ENCODE data around the gene PRCC.

The PRCC gene

DNA sequence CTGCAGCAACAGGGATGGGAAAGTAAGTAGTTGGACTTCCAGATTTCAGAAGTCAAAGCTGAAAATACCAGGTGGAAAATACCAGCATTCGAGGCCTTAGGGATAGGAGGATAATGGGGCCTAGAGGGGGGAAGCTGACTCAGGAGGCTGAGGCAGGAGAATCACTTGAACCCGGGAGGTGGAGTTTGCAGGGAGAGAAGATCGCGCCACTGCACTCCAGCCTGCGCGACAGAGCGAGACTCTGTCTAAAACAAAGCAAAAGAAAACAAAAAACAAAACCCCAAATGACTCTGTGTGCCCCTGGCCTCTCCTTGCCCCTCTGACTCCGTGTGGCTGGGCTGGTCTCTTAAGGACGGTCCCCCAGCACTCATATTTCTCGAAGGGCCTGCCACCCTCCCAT is 46.0 kb downstream of the PRCC start:
- no peak for DNase-seq (ENCODE audit: low read depth, low spot score)

DNA sequence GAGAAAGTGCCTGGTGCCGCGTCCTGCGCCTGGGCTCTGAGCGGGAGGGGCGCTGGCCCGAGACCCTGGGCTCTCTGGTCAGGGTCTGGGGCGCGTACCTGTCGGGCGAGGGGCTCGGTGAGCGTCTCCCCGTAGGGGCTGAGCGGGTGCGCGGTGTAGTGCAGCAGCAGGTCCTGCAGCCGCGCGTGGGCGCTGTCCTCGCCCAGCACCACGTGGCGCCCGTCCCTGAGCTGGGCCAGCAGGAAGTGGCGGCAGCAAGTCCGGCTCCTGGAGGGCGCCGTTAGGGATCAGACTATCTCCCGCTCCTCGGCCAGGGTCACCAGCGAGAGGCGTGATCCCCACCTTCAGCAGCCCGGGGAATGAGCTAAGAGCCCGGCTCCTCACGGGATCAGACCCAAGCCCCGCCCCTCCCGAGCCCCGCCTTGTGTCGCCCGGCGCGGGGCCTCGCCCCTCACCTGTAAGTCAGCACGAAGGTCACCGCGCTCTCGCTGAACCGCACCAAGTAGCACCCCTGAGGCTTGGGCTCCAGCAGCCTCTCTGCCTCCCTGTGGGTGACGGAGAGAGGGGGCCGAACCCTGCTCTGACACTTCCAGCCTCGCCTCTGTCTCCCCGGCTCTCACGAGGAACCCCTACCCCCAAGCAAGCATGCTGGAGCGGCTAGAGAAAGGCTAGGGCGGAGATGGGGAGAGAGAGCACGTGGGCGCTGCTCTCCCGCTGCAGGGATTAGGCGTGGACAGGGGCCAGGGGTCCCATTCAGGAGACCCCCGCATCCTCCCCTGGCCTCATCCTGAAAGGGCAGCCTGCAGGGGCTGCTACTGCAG is 46.6 kb downstream of the PRCC start:
- DNase-seq (ENCODE audit: low read depth, low spot score), result peak; percentile 75

DNA sequence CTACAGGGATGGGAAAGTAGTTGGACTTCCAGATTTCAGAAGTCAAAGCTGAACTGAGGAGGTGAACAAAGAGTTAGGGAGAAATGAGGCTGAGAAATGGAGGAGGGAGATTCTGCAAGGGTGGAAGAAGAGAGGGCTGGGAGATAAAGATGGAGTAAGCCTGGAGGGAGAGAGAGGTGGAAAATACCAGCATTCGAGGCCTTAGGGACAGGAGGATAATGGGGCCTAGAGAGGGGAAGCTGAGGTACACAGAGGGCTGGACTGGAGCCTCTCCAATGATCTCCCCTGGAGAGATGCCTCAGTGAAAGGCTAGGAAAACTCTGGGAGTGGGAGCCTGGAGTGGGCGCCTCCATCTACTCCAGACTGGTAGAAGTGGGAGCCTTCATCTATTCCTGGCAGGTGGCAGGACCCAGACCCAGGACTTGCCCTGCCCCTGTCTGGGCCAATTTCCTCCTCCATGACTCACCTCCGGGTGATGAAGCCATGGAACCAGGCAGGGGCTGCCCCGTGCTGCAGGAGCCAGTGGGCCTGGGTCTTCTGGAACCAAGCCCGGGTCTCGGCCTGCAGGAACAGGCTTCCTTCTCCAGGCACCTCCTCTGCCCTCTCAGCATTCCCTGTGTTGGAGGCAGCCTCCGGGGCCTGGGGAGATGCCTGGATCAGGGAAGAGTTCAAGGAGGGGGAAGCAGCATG is 47.4 kb downstream of the PRCC start:
- no peak for DNase-seq (ENCODE audit: low read depth, low spot score)

DNA sequence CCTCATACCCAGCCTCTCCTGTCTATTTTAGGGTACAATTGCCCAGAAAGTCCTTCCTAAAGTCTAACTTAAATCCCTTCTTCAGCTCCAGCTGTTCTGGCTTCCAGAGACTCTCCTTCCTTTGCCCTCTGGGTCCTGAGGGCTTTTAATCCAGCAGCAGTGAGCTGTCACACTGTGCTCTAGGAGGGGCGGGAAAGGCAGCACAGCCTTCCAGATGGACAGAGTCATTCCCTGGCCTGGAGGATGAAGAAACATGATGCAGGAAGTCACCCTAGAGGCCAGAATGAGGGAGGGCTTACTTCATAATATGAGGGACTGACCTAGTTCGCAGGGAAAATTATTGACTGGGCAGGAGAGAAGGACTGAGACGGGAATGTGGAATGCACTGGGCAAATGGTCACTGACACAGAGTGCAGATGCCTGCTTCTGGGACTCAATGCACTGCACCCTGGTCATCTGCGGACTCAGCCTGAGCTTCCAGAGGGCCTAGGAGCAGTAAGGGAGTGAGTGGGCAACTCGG is 48.0 kb downstream of the PRCC start:
- no peak for DNase-seq (ENCODE audit: low read depth, low spot score)

DNA sequence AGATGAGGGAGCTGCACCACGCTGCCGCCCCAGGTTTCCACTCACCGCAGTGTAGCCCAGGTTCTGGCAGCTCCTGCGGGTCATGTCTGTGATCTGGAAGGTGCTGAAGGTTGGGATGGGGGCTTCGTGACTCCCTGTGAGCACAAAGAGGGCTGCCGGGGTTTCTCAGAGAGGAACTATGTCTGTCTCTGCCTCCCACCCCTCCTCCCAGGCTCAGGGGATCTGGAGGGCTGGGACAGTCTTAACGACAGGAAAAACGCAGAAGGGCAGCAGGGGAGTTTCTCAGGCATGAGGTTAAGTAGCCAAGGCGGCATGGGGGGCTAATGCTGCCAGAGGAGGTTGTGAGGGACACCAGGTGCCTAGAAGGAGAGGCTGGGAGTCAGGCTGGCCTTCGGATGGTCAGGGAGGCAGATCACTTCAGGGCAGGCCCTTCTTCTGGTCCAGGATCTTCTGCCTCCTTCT is 48.7 kb downstream of the PRCC start:
- DNase-seq (ENCODE audit: low read depth, low spot score), result no peak

DNA sequence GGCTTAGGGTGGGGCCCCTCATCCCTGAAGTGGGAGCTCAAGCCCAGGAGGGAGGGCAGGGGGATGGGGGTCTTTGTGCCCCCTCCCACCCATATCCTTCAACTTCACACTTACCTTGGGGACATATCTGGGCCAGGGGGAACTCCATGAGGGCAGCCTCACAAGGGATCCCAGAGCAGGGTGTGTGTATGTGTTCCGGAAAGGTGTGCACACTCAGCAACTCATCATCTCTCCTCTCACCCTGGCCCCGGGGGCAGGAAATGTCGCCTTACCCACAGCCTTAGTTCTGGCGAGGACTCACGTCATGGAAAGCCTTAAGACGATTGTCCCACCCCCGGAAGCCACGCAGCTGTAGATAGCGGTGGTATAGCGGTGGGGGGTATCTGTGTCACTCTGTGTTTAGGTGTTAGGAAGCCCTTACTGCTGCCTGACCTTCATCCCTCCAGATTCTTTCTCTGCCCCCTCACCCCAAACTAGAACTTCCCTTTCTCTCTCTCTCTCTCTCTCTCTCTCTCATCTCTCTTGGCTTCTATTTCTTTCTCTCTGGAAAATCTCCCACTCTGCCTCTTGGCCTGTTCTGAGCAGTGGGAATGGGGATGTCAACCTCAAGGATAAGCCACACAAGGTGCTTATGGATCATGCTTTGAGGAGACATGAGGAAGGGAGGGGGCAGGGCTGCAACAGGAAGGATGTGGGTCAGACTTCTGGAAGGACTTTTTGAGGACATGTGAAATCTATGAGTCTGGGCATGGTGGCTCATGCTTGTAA is 49.4 kb downstream of the PRCC start, which contains the start of gene SH2D2A:
Gene SH2D2A (minus strand): TSS at position 288 of the 768 bp plus-strand sequence. CDS start 140 bp downstream, at position 148.
- no peak for DNase-seq (ENCODE audit: low read depth, low spot score)

DNA sequence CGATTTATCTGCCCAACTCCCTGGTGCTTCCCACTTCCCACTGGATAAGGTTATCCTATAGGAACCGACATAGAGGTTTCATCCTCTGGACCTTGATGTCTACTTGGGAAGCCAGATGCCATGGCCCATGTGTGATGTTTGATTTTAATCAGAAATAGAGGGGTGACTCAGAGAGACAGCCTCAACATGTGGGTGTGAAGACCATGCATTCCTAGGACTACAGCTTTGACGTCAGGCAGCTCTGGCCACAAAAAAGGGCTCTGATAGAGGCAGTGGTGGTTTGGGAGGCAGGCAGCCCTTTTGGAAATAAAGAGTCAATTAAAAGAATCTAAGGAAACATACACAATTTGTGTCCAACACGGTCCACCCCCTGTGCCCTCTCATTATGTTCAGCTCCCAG is 54.5 kb downstream of the PRCC start:
- peak; percentile 50 for DNase-seq (ENCODE audit: low read depth, low spot score)

DNA sequence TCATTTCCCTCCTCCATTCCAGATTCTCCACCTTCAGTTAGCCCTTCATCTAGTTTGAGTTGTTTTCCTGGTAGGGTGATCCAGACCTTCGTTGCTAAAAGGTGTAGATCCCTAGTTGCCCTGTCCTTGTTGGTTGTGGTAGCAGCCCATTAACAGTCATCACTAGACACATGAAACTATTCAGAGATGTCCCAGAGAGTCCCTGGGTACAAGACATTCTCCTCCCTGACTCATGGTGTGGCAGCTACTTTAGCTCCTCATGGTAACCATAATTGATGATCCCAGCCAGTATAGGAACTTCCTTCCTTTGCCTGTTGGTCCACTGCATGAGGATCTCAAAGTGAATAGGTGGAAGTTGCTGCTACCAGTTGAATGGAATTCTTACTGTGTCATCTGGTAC is 55.3 kb downstream of the PRCC start:
- DNase-seq (ENCODE audit: low read depth, low spot score), result no peak

DNA sequence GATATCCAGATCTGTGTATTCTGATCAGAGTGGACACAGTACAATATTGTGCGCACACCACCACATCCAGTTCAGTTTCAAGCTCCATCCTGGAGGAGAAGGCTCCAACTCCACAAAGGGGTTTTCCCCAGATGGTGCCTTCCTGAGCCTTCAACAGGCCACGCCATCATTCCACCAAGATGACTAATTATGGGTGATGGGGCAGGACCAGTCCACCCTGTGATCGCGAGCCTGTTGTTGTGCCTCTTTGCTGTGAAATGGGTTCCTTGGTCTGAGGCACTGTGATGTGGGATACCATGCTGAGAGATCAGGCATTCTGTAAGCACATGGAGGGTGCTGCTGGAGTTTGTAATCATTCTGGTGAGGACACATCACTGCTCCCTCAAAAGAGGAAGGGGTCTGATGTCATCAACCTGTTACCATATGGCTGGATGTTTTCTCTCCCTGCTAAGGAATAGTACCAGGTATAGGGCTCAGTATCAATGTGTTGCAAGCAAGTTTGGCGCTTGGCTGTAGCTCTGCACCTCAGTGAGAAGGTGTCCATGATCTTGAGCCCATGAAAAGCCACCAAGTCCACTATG is 56.0 kb downstream of the PRCC start:
- no peak for DNase-seq (ENCODE audit: low read depth, low spot score)

DNA sequence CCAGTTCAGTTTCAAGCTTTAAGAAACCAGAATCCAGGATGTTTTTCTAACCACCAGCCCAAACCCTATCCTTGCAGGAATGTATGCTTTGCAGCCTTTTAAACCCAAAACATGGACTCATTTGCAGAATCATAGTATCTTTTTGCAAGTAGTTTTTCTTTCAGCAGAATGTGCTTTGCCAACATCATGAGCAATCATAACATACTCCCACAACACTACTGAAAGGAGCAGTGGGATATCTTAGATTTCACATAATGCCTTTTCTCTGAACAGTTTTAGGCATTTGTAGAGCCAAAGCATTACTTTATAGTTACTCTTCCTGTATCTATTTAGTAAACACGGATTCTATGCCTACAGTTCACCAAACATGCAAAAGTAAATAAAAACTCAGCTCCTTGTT is 59.3 kb downstream of the PRCC start:
- no peak for DNase-seq (ENCODE audit: low read depth, low spot score)

DNA sequence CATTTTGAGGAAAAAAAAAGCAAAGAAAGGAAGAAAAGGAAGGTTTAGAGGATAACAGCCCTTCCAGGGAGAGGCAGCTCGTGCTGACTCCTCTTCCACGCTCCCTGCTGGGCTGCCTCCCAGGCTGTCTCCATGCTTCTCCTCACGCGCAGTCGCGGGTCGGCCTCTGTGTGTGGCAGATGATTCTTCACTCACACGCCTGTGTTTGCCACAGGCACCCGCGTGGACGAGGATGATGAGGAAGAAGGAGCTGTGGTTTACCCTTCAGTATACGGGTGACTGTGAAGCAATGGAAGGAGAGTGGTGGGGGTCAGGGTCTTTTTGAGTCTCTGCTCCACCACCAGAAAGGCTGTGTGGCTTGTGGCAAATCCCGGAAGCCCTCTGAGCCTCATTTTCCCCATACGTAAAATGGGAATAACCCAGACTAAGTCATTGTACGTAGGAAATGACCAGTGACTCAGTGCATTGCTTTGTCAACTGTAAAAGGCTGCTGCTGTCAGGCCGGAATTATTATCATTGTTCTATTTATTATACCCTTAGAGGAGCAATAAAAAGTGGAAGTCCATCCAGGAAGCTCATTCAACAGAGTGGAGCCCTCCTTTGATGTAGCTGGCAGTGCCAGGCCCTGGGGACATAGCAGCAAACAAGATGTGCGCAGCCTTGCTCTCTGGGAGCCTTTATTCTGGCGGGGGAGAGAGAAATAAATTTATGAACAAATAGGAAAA is 61.2 kb downstream of the PRCC start:
- no peak for DNase-seq (ENCODE audit: low read depth, low spot score)

DNA sequence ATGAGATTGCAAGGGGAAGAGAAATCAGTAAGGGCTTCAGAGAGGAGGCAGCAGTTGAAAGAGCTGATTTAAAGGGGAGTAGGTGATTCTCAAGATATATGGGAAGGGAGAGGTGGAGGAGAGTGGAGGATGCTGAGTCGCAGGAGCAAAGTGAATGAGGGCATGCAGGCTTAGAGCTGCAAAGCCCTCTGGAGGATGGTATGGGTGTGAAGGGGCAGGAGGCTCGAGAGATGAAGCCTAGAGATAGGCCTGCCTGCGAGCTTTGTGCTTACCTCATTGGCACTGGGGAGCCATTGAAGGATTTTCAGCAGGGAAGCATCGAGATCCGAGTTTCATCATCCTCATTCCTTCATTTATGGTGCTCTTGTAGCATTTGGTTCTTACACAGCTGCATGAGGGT is 65.1 kb downstream of the PRCC start:
- DNase-seq (ENCODE audit: low read depth, low spot score), result no peak

DNA sequence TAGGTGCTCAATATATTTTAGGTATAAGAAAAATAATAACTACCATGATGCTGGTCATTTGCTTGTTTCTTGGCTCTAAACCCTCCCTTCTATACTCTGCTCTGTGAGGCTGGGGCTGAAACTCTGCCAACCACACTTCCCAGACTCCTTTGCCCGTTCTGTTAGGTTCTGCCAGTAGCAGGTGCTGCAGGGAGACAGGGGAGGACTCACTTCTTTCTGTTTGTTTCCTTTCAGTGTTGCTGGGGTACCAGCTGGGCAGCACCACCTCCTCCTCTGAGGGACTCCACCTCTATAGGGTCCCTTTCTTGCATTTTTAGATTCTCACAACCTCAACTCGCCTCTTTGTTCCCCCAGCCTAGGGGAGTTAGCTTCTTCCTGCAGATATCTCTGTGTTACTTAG is 66.3 kb downstream of the PRCC start:
- no peak for DNase-seq (ENCODE audit: low read depth, low spot score)

DNA sequence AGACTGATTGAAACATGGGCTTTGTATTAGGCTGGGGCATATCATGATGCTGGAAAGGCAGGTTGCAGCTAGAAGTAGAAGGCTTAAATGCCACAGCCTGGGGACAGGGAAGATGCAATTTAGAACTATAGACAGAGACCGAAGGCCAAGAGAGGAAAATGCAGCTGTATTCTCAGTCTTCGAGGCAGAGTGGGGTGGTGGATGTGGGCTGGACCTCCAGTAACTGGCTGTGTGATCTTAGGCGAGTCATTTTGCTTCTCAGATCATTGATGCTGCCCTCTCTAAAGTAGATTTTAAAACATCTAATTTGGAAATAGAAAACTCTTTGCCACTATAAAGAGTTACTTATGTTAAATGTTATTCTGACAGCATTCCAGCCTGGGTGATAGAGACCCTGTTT is 67.0 kb downstream of the PRCC start:
- DNase-seq (ENCODE audit: low read depth, low spot score), result no peak

DNA sequence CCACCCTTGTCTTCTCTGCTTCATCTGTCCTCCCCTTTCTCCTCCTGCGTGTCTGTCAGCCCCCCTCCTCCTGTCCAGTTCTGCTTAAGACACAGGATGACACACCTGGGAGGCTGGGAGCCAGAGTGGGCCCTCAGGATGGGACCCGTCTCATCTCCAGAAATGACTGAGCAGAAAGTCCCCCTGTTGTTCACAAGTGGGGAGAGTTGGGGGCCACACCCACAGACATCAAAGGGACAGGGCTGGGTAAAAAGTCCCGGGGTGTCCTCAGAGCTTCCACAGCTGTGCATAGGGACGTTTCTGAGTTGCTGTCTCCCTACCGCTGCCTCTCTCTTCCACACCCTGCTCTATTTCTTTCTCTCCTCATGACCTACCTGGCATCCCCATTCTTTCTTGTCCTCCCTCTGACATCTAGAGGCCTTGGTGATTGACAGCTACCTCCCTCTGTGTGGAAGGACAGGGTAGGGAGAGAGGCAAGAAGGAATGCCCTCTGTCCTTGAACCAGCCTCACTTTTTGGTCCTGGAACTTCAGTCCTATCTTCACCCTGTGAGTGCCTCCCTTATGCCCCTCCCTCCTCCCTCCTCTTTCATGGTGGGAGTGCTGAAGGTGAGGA is 68.8 kb downstream of the PRCC start:
- DNase-seq (ENCODE audit: low read depth, low spot score), result no peak

DNA sequence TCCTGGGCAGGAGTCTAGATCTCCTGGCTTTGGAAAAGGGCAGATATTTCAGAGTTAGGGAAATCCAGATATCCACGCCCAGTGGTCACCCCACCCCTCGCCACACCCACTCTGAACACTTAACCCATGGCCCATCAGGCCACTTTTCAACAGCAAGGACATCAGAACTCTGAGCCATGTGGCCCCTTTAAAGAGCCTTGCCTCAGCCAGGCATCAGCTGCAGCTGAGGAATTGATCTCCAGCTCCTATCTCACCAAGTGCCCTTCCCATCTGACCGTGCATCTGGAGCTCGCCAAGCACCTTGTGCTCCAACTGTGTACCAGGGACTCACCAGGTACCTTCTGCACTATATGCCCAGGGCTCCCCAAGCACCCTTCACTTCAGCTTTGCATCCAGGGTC is 69.6 kb downstream of the PRCC start:
- no peak for DNase-seq (ENCODE audit: low read depth, low spot score)

DNA sequence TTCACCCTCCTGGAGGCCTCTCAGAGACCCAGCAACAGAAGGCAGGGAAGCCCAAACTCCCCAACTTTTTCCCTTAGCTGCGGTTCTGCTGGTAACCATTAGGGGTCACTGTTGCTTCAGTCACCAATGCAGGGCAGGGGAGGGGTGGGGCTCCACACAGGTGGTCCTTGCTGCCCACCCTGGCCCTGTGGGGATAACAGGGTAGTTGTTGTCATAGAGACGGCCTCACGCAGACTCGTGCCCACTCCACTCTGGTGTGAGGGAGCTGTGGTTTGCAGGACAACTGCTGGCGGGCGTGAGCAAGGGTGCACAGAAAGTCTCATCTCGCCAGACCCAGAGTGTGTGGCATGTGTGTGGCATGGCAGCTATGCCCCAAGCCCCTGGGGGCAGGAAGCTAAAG is 71.6 kb downstream of the PRCC start:
- no peak for DNase-seq (ENCODE audit: low read depth, low spot score)

DNA sequence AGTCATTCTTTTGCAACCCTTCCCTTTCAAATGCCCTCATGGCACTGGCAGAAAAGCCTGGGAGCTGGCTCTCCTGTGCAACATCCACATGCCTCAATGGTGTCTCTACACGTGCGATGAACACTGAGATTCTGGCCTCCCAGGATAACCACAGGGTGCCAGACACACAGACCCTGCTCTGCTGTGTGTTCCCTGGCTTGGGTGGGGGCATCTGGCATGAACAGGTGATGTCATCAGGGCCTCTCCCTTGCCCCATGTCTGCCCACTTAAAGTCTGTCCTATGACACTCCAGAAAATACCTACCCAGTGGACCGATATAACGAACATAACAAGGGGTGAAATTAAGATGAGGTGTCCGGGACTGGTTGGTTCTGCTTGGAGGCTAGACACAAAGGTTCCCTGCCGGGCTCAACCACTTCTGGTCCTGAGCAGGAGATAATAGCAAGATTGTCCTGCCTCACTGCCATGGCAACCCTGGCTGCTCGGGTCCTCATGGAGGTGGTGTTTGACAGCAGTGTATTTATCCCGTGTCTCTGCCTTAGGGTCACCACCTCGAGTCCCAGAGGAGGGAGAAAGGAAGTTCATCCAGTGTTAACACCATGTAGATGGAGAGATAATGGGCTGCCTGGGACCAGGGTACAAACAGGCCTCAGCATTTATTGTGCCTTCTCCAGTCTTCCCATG is 72.2 kb downstream of the PRCC start:
- DNase-seq (ENCODE audit: low read depth, low spot score), result no peak

DNA sequence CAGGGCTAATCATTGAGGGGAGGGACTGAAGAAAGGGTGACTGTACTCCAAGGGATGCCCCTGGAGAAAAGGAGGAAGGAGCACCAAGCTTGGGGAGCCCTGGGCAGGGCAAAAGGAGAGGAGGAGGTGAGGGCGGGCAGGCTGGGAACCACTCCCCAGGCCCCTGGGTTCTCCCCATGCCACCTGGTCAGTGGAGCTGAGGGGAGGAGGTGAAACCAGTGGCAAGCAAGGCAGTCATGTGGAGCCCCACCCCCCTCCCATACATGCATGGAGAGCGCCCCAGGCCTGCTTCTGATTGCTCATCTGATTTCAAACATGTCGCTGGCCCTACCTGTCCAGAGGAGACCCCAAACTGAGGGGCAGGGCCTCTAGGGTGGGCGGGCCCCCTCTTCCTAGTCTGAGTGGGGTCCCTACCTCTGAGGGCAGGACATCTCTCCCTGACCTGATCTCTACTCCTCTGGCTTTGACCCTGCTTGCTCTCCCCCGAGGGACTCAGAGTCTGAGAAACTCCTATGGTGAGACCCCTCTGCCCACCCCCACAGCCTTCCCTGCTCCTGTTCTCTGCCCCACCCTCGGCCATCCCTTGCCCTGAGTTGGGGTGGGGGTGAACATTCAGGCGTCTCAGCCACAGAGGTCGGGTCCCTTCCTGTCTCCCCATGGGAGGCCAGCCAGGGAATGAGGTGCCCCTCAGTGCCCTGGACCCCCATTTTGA is 73.0 kb downstream of the PRCC start:
- DNase-seq (ENCODE audit: low read depth, low spot score), result no peak
